Stimulated activated CD8-positive, alpha-beta memory T cell treated with anti-CD3 and anti-CD28 coated beads, Interleukin-15, amount 100 ng/mL, for 24 hours (primary cell): Measurements from ENCODE around the gene SPSB2.
"Not testable (repeated sequence)": the region's sequence is repeated elsewhere in the genome, so short reads cannot be mapped to it uniquely, and the experiment has no call there.

Source experiments
- DNase-seq: peaks from one replicate; pipeline ENCODE4 v3.0.0-alpha.2; 2020; ENCODE audit warnings: low read depth

Gene SPSB2

DNA sequence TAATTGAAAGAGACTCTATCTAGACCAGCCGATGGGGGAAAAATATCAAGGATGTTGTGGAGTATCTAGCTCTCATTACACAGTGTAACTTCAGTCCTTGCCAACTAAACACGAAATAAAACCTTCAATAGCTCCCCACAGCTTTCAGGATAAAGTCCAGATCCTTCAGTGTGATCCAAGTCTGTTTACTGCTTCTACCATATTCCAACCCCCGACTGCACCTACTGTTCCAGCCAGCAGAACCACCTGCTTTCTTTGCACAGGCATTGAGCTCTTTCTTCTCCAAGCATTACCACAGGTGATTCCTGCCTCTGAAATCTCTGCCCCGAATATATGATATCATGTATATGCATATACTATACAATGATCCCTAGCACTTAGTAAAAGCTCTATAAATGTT lies 29.3 kb upstream of the SPSB2 start:
- no peak for DNase-seq

DNA sequence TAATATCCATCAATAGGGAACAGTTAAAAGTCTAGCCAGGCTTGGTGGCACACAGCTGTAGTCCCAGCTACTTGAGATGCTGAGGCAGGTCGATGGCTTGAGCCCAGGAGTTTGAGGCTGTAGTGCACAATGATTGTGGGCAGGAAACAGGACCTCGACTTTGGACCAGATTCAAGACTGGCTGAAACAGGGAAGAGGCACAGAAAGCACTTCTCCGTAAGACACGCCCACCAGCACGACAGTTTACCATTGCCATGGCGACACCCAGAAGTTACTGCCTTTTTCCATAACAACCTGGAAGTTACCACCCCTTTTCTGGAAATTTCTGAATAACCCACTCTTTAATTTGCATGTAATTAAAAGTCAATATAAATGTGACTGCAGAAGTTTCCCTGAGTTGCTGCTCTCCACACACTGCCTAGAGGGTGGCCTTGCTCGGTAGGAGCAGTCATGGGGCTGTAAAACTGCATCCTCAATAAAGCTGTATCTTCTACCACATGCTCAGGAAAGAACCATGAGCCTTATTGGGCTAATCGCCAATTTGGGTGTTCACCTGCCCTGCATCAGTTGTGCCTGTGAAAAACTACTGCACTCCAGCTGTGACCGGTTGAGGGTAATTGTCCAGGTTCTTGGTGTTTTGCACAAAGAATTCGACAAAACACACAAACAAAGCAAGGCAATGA lies 26.9 kb upstream of the SPSB2 start:
- no peak for DNase-seq

DNA sequence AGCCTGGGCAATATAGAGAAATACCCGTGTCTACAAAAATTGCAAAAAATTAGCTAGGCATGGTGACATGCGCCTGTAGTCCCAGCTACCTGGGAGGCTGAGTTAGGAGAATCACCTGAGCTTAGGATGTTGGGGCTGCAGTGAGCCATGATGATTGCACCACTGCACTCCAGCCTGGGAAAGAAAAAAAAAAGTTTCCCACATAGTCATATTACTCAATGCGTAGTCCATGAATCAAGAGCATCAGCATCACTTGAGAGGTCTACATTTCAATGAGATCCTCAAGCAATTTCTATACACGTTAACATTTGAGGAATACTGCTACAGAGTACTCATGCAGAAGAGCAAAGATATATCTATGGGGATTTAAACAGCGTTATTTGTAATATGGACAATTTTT lies 26.3 kb upstream of the SPSB2 start:
- DNase-seq, result no peak

GRCh38 chr12:6896846-6897435 lies 23.8 kb upstream of the SPSB2 start:
- DNase-seq, result no peak

- DNase-seq, result no peak
Measured at GRCh38 chr12:6894321-6894720, 21.2 kb upstream of the SPSB2 start.

- DNase-seq, result not testable (repeated sequence)
Measured at GRCh38 chr12:6892683-6893082, 19.6 kb upstream of the SPSB2 start.

DNA sequence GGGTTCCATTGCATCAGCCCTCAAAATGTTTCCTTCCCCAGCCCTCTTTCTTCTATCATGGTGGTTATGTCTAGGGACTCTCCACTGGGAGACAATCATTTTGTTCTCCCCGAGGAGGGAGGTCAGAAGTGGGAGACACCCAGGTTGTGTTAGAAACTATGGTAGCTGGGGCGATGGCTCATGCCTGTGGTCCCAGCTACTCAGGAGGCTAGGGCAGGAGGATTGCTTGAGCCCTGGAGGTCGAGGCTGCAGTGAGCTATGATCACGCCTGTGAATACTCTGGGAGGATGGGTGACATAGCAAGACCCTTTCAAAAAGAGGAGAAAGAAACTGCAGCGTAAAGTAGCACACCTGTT lies 18.5 kb upstream of the SPSB2 start:
- DNase-seq, result no peak

DNA sequence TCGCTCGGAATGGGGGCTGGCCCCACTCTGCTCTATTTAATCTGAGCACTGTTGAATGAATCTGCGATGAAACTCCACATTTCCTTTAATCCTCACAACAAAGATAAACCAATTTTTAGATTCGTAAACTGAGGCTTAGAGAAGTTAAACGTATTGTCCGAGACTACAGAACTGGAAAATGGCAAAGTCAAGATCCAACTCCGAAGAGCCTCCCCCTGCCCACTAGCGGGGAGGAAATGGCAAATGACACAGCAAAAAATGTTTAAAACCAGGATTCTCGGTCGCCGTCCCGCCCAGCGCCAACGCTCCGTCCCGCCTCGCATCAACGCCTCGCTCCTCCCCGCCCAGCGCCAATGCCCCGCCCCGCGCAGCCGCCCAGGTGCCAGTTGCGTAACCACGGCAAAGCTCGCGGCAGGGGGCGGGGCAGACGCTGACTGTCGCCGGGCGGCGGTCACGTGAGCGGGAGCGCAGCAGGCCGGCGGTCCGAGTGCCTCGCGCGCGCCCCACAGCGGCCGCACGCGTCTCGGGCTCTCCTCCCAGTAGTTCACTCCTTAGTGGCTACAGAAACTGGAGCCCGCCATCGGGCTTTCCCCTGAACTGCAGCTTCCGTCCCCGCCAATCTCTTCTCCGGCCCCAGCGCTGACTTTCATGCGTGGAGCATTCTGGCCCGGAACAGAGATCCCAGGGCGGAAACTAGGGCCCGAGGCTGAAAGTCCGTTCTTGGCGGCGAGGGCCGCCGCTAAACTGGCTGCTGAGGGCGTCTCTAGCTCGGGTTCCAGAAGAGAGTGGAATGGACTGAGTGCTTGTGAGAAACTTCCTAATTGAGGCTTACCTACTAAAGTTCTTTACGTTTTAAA lies 17.9 kb upstream of the SPSB2 start:
- DNase-seq, result peak; percentile 94

DNA sequence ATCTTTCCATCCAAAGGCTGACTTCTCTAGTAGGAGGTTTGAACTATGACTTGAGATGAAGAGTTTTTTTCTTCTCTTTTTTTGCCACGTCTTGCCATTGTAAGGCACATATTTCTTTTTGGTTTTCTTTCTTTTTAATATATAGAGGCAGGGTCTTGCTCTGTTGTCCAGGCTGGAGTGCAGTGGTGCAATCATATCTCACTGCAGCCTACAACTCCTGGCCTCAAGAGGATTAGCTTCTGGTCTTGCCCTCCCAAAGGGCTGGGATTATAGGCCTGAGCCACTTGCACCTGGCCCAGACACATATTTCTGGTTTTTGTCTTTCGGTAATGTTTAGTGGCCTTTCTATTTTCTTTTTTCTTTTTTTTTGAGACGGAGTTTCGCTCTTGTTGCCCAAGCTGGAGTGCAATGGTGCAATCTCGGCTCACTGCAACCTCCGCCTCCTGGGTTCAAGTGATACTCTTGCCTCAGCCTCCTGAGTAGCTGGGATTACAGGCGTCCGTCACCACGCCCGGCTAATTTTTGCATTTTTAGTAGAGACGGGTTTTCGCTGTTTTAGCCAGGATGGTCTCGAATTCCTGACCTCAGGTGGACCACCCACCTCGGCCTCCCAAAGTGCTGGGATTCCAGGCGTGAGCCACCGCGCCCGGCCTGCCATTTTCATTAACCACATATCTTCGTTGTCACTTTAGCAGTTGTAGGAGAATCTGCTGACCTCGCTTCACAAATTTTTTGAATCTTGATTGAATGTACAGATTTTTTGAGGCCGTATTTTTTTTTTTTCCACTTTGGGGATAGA lies 16.9 kb upstream of the SPSB2 start:
- DNase-seq, result not testable (repeated sequence)

DNA sequence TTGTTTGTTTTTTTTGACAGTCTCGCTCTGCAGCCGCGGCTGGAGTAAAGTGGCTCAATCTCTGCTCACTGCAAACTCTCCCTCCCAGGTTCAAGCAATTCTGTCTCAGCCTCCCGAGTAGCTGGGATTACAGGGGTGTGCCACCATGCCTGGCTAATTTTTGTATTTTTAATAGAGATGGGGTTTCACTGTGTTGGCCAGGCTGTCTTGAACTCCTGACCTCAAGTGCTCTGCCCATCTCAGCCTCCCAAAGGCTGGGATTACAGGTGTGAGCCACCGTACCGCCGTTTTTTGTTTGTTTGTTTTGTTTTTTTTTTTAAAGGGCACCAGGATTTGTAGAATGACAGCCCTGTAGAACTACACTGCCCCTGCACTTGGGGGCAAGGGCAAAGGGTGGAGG lies 15.7 kb upstream of the SPSB2 start:
- DNase-seq, result not testable (repeated sequence)

DNA sequence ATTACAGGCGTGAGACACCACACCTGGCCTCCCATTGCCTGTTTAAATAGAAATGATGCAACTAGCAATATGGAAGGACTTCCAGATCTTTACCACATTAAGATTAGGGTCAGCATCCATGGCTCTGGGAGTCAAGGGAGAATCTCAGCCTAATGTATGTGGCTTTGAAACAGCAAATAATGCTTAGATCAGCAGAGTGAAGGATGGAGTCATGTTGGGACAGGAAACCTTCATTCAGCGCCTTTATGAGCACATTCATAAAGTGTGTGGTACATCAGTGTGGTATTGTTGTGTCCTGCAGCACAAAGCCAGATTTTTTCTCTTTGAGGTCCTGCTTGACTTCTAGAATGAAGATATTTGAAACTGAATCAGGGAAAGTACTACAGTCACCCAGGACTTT lies 15.3 kb upstream of the SPSB2 start:
- no peak for DNase-seq

DNA sequence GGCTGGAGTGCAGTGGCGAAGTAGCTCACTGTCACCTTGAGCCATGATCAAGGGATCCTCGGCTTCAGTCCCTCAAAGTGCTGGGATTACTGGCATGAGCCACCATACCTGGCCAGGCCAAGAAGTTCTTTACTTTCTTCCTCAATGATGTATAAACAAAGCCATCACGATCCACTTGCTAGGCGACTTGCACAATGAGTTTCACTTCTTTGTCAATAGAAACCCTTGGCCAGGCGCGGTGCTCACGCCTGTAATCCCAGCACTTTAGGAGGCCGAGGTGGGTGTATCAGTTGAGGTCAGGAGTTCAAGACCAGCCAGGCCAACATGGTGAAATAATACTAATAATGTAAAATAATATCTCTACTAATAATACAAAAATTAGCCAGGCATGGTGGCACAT lies 14.4 kb upstream of the SPSB2 start:
- DNase-seq, result no peak

DNA sequence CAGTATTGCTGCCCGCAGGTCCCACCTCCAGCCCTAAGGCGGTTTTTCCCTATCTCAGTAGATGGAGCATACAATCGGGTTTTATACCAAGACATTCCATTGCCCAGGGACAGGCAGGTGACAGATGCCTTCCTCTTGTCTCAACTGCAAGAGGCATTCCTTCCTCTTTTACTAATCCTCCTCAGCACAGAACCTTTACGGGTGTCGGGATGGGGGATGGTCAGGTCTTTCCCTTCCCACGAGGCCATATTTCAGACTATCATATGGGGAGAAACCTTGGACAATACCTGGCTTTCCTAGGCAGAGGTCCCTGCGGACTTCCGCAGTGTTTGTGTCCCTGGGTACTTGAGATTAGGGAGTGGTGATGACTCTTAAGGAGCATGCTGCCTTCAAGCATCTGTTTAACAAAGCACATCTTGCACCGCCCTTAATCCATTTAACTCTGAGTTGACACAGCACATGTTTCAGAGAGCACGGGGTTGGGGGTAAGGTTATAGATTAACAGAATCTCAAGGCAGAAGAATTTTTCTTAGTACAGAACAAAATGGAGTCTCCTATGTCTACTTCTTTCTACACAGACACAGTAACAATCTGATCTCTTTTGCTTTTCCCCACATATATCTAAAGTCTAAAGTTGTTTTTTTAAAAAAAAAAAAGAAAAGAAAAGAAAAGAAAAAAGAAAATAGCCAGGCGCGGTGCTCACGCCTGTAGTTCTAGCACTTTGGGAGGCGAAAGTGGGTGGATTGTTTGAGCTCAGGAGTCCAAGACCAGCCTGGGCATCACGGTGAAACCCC lies 13.3 kb upstream of the SPSB2 start:
- DNase-seq, result not testable (repeated sequence)

DNA sequence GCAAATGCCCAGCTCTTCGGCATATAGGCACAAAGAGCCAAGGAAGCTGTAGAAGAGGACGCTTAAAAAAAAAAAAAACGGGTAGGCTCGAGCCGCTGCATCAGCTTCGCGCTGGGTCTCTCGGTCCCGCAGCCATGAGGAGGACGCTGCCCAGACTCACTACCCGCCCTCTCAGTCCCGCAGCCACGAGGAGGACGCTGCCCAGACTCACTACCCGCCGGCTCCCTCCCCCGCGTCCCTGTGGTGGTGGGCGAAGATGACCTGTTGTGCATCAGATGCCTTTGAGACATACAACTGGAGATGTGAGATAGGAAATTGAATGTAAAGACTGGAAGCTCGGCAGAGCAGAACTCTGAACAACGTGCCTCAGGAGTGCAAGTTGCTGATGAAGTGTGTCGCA lies 11.4 kb upstream of the SPSB2 start:
- DNase-seq, result no peak

DNA sequence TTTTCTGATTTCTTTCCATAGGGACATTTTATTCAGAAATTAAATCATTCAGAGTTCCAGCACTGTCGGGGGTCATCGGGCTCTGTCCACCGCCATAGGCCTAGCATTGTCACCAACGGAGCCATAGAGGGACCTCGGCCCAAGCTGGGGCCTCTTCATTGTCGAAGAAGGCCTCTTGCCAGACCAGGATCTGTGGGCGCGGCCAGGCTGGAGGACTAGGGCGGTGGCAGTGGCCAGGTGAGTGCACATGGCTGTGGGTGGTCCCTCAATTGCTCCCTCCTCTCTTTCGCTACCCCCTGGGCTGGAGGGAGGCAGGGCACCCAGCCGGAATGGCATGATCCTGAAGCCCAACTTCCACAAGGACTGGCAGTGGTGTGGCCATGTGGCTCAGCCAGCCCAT lies 10.6 kb upstream of the SPSB2 start:
- DNase-seq, result no peak

- no peak for DNase-seq
Measured at GRCh38 chr12:6883252-6883651, 10.1 kb upstream of the SPSB2 start.

DNA sequence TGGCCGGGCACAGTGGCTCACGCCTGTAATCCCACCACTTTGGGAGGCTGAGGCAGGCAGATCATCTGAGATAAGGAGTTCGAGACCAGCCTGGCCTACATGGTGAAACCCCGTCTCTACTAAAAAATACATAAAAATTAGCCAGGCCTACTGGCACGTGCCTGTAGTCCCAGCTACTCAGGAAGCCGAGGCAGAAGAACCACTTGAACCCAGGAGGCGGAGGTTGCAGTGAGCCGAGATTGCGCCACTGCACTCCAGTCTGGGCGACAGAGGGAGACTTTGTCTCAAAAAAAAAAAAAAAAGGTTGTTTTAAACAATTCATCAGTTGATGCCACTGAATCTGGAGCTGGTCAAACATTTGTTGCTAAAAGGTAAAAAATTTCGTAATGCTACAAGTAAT lies 6.7 kb upstream of the SPSB2 start:
- DNase-seq, result not testable (repeated sequence)

GRCh38 chr12:6874015-6874368 lies 889 bp upstream of the SPSB2 start:
- DNase-seq, result not testable (repeated sequence)

- peak; percentile 70 for DNase-seq
Measured at GRCh38 chr12:6872073-6873048, 742 bp downstream of the SPSB2 start.
